Panc1 (cell line): ENCODE measurements around the gene CHEK2.

ENCODE experiments used
- POLR2AphosphoS5 ChIP-seq: IDR thresholded peaks from 2 replicates; pipeline ENCODE4 v1.6.1; 2012; ENCODE audit warnings: mild to moderate bottlenecking, low read depth, low read length, moderate library complexity
- REST ChIP-seq, 2 experiments: IDR thresholded peaks; 2 replicates each; pipeline ENCODE4 v1.6.1; 2011 to 2012; ENCODE audit warnings: low read depth in 2 of 2, control low read depth in 1 of 2, low read length in 1 of 2, mild to moderate bottlenecking in 1 of 2, moderate library complexity in 1 of 2; ENCODE audit not compliant: insufficient read depth in 1 of 2
- TCF7L2 ChIP-seq: IDR thresholded peaks from 2 replicates; pipeline ENCODE4 v1.6.1; 2011; ENCODE audit warnings: mild to moderate bottlenecking, low read depth, low read length, inconsistent platforms

- TF ChIP-seq REST (IDR thresholded peaks at IDR 0.05; ENCODE audit: insufficient read depth in 1 of 2, low read depth in 2 of 2, low read length in 1 of 2) (no peak), POLR2AphosphoS5 (no peak), TCF7L2 (no peak)
Observed at GRCh38 chr22:28702891-28703290, 38.7 kb downstream of the CHEK2 start.
